ENCODE measurements around the gene UBE2J2.

The UBE2J2 gene

DNA sequence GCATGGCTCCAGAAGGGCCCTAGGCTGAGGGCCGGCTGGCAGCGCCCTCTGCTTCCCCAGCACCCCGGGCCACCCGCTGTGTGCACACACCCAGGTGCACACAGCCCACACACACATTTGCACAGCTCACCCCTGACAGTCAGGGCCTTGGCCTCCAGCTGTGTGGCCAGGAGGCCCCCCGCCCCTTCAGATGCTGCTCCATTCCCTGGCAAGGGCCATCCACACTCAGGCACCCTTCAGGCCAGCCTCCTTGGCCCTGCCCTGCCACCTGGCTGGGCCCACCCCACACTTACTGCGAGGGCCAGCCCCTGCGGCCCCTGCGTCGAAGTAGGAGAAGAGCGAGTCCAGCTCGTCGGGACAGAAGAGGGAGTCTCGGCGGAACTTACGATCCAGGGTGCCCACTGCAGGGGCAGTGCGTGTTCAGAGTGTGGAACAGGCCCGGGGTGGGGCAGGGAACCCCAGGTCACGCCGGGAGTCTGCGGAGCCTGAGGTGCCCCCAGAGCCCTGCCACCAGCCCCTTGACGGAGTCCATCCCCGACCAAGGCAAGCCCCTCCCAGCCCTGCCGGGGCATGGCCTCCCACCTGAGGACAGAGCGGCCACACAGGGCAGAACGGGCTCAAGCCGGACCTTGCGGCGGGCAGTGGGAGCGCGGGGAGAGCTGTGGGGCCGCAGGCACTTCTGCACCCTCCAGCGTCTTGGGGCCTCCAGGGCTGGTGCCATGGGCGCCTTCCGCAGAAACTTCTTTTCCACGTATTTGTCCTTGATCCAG is 21.7 kb upstream of the UBE2J2 start:
- DNase-seq, result no peak

DNA sequence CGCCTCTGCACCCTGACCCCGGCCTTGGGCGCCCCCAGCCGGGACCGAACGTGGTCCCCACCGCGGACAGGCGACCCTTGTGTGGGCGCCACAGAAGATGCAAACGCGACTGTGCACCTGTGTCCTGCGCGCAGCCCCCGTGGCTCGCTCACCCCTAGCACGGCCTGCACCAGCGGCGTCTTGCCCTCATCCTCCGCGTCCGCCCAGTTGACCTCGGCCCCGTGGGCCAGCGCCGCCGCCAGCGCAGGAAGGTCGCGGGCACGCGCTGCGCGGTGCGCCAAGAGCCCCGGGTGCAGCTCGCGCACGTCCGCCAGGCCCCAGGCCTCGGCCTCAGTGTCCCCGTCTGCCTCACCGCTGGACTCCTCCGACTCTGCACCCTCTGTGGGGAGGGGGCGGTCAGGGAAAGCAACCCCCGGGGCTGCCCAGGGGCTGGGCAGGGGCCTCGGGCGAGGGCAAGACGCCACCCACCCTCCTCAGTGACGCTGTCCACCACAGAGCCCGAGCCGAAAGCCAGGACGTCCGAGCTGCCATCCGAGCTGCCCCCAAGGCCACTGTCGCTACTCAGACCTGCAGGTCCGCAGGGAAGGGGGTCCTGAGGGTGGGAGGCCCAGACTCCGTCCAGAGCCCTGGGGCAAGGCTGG is 20.7 kb upstream of the UBE2J2 start:
- no peak for DNase-seq

DNA sequence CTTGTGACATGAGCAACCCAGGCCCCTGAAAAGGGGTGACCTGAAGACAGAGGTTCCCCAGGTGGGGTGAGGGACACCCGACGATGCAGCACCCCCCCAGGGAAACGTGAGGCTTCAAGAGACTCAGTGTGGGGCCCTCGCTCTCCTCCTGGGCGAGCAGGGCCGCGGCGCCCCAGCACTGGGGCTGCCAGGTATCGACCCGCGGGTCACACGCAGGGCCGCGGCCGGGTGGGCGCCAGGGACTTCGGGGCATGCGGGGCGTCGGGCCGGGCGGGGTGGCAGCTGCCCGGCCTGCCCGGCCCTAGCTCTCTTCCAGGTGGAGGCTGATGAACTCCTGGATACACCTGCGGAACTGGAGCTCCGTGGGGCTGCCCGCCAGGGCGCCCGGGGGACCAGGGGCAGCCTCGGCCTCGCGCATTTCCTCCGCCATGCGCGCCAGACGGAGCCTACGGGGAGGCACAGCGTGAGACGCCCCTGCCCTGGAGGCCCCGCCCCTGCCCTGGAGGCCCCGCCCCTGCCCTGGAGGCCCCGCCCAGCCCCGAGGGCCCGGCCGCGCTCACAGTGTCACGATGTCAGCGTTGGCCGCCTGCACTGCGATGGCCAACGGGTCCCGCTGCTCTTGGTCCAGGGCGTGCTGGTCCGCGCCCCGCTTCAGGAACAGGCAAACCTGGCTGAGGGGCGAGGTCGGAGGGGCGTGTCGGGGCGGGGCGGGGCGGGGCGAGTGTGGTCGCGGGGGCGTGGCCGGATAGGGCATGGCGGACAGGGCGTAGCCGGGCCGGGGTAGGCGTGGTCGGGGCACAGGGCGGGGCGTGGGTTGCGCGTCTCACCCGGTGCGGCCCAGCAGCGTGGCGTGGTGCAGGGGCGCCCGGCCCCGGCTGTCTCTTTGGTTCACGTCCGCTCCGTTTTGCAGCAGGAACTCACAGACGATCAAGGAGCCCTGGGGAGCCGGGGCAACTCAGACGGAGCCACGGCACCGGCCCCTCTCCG is 19.9 kb upstream of the UBE2J2 start:
- no peak for DNase-seq

DNA sequence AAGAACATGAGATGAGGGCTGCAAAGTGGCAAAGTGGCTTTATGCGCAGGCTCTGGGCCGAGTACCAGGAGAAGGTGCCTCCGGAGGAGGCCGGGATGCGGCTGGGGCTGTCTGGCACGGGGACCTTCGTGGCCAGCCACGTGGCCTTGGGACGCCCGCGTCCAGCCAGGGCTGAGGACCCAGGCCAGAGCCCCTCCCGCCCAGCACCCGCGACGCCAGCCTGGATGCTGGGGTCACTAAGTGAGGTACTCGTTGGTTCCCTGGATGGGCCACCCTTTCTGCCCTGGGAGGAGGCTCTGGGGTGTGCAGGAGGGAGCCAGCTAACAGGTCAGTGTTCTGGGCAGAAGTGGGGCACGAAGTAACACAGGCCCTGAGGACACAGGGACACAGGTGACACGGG is 19.2 kb upstream of the UBE2J2 start:
- no peak for DNase-seq

DNA sequence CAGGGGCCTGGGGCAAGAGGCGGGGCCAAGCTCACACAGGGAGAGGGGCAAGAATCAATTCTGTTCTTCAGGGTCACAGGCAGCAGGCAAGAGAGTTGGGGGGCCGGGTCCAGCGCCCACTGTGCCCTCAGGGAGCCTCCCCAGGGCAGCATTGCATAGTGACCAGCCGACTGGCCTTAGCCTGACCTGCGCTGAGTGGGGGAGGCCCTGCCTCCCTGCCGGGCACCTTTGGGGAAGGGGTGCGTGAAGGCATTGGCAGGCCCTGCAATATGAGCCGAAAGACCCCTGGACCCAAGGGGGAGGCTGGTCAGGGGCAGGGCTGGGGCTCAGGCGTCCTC is 18.8 kb upstream of the UBE2J2 start:
- no peak for DNase-seq

DNA sequence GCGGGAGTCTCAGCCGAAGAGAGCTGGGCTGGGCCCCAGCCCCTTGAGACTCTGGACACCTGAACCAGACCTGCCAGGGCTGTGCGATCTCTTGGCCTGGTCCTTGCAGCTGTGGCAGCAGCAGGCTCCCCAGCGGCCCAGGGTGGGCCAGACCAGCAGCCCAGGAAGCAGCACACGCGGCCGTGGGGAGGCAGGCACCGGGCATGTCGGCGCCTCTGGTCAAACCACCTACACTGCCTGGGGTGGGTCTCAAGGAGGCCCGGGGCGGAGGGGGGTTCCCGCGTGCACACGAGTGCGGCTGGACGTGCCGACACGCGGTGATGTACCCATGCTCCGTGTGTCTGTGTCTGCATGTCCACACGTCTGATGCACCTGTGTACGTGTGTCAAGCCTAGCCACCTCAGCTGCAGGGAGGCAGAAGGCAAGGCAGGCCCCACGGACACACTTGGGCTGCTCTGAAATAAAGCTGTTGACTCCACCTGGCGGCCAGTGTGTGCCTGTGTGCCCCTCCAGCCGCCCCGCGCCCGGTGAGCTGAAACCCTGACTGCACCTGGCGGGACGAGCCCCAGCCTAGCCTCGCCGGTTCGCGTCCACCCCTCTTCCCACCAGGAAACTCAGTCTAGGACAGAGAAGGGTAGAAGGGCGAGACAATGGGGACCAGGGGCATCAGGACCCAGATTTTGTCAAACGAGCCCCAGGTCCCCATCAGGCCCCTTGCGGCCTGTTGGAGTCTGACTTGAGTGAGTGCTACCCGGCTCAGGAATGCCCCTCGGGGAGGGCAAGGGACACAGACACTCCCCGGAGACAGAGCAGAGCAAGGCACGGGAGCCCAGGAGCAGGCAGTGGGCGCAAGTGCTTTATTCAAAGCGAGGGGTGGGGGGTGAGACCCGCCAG is 18.1 kb upstream of the UBE2J2 start:
- peak; percentile 77 for DNase-seq

DNA sequence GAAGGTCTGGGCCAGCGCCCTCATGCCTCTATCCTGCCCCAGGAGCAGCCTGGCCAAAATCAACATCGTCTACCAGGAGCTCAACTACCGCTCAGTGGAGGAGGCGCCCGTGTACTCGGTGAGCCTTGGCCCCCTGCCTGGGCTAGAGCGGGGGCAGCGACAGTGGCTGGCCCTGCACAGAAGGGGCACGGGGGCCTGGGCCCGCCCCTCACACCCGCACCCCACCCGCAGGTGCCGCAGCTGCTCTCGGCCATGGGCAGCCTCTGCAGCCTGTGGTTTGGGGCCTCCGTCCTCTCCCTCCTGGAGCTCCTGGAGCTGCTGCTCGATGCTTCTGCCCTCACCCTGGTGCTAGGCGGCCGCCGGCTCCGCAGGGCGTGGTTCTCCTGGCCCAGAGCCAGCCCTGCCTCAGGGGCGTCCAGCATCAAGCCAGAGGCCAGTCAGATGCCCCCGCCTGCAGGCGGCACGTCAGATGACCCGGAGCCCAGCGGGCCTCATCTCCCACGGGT is 17.4 kb upstream of the UBE2J2 start:
- DNase-seq, result no peak

DNA sequence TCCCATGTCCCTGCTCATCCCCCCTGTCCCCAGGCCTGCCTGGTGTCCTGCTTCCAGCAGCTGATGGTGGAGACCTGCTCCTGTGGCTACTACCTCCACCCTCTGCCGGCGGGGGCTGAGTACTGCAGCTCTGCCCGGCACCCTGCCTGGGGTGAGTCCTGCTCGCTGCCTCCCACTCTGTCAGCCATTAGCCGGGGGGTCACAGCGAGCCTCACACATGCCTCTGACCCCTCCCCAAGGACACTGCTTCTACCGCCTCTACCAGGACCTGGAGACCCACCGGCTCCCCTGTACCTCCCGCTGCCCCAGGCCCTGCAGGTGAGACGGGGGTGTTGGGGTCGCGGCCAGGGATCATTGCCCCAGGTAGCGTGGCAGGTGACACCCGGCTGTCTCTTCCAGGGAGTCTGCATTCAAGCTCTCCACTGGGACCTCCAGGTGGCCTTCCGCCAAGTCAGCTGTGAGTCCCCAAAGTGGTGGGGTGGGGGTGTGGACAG is 16.6 kb upstream of the UBE2J2 start:
- peak; percentile 82 for DNase-seq

DNA sequence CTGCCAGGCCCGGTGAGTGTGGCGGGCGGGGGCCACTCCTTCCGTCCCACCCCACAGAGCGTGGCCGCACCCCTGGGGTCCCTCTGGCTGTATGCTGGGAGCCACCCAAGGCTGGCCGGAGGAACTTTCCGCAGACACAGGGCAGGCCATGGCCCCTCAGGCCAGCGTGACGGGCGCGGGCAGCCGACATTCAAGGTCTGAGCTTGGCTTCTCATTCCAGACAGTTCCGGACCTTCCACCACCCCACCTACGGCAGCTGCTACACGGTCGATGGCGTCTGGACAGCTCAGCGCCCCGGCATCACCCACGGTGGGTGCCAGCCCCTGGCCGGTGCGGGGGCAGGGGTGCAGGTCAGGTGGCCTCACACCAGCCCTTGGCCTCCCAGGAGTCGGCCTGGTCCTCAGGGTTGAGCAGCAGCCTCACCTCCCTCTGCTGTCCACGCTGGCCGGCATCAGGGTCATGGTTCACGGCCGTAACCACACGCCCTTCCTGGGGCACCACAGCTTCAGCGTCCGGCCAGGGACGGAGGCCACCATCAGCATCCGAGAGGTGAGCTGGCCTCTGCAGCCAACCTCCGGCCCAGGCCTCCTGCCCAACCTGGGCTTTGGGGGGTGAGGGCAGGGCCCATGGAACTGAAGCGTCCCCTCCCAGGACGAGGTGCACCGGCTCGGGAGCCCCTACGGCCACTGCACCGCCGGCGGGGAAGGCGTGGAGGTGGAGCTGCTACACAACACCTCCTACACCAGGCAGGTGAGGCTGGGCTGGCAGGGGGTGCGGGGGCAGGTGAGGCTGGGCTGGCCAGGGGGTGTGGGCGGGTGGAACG is 13.8 kb upstream of the UBE2J2 start:
- no peak for DNase-seq

DNA sequence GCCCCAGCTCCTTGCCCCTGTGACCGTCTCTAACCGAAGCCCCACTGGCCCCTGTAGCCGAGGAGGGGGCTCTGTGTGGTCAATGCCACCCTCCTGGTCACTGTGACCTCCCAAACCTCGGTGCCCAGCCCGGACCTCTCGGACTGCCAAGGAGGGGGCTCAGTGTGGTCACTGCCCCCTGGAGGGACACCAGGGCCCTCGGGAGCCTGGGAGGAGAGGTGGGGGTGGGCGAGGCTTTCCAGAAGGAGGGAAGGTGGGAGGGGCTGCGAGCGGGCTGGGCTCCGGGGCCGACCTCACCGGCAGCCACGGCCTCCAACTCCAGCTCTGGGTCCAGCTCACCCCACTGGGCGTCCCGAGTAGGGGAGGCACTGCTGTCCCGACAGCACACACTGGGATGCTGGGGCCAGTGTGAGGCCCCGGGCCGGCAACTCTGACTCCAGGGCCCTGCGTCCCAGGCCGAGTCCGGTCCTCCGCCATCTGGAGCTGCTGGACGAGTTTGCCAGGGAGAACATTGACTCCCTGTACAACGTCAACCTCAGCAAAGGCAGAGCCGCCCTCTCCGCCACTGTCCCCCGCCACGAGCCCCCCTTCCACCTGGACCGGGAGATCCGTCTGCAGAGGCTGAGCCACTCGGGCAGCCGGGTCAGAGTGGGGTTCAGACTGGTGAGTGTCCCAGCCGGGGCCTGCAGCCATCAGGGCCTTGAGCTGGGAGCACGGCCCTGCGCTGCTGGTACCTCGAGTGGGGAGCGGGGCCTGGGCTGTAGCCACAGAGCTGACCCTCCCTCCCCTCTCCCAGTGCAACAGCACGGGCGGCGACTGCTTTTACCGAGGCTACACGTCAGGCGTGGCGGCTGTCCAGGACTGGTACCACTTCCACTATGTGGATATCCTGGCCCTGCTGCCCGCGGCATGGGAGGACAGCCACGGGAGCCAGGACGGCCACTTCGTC is 12.9 kb upstream of the UBE2J2 start:
- no peak for DNase-seq

DNA sequence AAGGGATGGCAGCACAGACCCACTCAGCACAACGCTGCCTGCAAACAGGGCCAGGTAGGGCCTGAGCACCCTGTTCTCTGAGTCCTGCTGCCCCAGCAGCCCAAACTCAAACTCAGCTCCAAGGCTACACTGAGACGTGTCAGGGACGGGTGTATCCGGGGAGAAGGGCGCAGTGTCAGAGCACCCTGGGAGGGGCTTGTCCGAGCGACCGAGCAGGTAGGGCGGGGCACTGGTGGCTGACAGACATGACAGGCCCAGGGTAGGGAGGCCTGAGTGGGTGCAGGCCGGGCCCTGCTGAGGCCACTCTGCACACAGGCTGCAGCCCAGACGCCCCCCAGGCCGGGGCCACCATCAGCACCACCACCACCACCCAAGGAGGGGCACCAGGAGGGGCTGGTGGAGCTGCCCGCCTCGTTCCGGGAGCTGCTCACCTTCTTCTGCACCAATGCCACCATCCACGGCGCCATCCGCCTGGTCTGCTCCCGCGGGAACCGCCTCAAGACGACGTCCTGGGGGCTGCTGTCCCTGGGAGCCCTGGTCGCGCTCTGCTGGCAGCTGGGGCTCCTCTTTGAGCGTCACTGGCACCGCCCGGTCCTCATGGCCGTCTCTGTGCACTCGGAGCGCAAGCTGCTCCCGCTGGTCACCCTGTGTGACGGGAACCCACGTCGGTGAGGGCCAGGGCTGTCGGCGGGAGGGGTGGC is 12.1 kb upstream of the UBE2J2 start:
- DNase-seq, result no peak

DNA sequence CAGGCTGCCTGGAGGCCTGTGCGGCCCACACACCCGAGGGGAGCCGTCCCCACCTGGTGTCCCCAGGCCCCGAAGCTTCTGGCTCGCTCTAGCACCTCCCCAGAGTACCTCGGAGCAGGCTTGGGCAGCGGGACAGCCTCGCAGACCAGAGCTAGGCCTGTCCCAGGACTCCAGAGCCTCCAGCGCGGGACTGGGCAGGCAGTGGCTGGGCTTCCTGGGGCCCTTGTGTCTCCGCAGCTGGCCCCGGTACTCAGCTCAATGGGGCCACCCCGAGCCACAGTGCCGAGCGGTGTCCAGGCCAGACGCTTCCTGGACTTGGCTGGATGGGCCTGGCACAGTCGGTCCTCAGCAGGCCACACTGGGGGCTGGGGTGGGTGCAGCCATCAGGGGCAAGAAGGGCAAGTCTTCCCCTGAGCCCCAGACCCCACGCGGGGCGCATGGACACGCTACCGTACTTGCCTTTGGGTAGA is 11.5 kb upstream of the UBE2J2 start:
- DNase-seq, result no peak

DNA sequence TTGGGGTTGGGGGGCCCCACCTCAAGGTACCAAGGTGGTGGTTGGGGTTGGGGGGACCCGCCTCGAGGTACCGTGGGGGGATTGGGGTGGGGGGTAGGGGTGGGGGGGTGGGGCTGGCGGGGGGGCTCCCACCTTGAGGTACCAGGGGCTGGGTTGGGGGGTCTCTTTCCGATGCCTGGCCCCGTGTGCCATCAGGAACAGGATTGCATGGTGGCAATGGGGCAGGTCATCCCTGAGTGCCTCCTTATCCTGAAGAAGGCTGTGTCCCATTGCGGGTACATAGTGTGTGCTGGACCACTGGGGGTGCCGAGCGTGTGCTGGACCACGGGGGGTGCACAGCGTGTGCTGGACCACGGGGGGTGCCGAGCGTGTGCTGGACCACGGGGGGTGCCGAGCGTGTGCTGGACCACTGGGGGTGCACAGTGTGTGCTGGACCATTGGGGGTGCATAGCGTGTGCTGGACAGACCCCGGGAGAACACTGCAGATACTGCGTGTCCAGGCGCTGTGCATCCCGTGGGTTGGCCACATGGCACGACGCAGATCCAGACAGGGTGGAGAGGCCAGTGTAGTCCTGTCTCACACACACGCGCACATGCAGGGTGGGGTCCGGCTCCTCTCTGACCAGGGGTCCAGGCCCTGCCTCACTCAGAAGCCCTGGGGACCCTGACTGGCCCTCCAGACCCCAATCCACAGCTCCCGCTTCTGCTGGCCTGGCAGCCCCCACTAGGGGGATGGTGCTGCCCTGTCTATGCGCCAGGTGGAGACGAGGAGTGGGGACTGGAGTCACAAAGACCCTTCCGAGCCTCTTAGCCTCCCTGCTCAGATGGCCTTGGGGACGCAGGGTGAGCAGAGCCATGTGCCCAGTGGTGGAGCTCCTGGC is 10.8 kb upstream of the UBE2J2 start:
- no peak for DNase-seq

DNA sequence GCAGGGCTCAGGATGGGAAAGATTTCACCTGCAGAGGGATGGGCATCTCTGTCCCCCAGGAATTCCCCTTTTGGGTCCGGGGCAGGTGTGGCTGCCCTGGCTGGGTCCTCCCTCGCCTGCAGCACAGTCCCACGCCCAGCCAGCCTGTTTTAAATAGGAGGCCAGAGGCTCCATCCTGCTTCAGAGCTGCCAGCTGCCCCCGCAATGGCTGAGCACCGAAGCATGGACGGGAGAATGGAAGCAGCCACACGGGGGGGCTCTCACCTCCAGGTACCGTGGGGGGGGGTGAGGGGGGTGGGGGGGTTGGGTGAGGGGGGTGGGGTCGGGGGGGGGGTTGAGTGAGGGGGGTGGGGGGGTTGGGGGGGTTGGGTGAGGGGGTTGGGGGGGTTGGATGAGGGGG is 10.2 kb upstream of the UBE2J2 start:
- no peak for DNase-seq

DNA sequence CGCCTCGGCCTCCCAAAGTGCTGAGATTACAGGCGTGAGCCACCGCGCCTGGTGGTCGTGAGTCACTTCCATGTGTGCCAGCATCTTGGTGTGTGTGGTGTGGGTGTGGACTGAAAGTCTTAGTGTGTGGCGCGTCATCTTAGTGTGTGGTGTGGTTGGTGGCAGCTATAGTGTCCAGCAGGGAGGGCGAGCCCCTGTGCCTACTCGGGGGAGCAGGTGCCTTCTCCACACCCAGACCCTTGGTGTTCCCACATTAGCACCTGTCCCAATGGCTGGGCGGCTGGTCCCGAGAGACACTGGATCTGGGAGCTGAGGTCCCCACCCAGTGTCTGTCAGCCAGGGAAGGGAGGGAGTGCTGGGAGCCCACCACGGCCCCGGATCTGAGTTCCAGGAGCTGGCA is 9.3 kb upstream of the UBE2J2 start:
- DNase-seq, result no peak

DNA sequence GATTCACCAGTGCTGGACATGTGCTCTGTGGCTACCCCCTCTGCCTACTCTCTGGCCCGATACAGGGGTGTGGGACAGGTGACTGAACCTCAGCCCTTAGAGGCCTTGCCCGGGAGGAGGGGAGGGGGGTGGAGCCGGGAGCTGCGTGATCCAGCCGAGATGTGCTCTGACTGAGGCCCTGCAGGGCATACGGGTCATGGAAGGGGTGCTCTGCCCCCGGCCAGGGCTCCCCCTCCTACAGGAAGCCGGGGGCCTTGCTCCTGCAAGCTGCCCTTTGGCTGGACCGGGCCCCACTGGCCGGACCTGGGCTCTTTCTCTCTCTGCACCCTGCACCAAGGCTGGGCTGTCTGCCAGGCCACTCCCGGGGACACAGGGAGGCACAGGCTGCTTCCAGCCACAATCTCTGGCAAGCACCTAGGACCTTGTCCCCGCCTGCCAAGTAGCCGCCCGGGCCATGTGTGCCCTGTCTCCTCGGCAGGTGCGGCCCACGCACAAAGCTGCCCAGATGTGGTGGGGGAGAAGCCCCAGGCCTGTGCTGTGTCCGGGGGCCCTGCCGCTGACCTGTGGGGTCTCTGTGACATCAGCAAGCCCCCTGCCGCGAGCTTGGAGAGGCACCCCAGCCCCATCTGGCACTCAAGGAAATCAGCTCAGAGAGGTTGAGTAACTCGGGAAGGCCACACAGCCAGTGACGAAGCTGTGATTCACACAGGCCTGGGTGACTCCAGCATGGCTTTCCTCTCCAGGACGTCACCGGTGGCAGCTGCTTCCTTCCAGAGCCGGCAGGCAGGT is 8.1 kb upstream of the UBE2J2 start:
- DNase-seq, result no peak

DNA sequence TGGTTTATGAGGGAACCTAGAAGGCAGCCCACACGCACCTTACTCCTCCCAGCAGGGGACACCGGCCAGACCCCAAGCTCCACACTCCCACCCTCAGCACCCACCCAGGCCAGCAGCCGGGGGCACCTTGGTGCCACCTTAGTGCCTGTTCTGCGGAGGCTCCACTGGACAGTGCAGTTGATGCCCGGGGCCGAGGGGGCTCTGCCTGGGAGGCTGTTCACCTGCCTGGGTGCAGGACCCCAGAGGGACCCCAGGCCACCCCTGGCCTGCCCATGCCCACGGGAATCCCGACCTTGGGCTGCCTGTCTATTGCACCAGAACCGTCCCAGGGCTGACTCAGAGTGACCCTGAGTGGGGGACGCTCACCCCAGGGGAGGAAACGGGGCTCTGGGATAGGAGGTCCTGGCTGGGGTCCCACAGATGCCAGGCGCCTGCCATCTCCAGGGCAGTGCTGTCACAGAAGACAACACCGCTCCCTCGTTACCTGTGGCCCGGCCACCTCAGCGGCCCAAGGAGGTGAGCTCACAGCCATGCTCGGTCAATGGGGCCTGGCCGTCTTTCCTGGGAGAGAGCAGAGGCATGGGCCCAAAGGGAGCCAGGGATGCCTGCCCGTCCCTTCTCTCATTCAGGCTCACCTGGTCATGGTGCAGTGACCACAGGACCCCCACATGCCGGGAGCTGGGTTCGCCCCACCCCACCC is 7.3 kb upstream of the UBE2J2 start:
- DNase-seq, result no peak
